IMR-90 (cell line): ENCODE measurements around the gene CPD.
"Not testable (repeated sequence)": the region's sequence is repeated elsewhere in the genome, so short reads cannot be mapped to it uniquely, and the experiment has no call there.

Experiments used
- CEBPB ChIP-seq: IDR thresholded peaks from 2 replicates; pipeline ENCODE4 v1.6.1; 2012; ENCODE audit warnings: low read depth, low read length, improper control_type of control experiment
- CHD1 ChIP-seq: IDR thresholded peaks from 2 replicates; pipeline ENCODE4 v1.6.1; 2012; ENCODE audit warnings: low read depth, low read length, improper control_type of control experiment
- FOS ChIP-seq: fragments of 150-350 bp; IDR thresholded peaks from 2 replicates; pipeline ENCODE4 v1.6.1; 2016; ENCODE audit warnings: low read depth, low read length
- MAFK ChIP-seq: IDR thresholded peaks from 2 replicates; pipeline ENCODE4 v1.6.1; 2012; ENCODE audit warnings: low read depth, low read length, improper control_type of control experiment
- NFE2L2 ChIP-seq: fragments of 150-350 bp; IDR thresholded peaks from 2 replicates; pipeline ENCODE4 v1.6.1; 2016; ENCODE audit warnings: low read depth, mild to moderate bottlenecking, low read length
- POLR2A ChIP-seq: IDR thresholded peaks from 2 replicates; pipeline ENCODE4 v1.6.1; 2012; ENCODE audit warnings: mild to moderate bottlenecking, low read depth, low read length
- RAD21 ChIP-seq: IDR thresholded peaks from 2 replicates; pipeline ENCODE4 v1.6.1; 2012; ENCODE audit warnings: low read length, improper control_type of control experiment
- RCOR1 ChIP-seq: IDR thresholded peaks from 2 replicates; pipeline ENCODE4 v1.6.1; 2012; ENCODE audit warnings: mild to moderate bottlenecking, low read length, improper control_type of control experiment; ENCODE audit not compliant: insufficient replicate concordance
- SMC3 ChIP-seq: fragments of 150-350 bp; IDR thresholded peaks from 2 replicates; pipeline ENCODE4 v1.6.1; 2016; ENCODE audit warnings: low read depth, mild to moderate bottlenecking, antibody characterized with exemption, low read length, moderate library complexity
- TF ChIP-seq, protein P1 (sequence below): conservative IDR thresholded peaks from 2 replicates; pipeline ENCODE4 v1.5.1; 2012; ENCODE audit warnings: mild to moderate bottlenecking, low read depth, low read length, improper control_type of control experiment
- TF ChIP-seq, protein P2 (sequence below): fragments of 150-350 bp; IDR thresholded peaks from 2 replicates; pipeline ENCODE4 v1.6.1; 2016; ENCODE audit warnings: low read depth, mild to moderate bottlenecking, low read length, moderate library complexity, borderline replicate concordance
- TF ChIP-seq, protein P3 (sequence below): fragments of 150-350 bp; IDR thresholded peaks from 2 replicates; pipeline ENCODE4 v1.6.1; 2017; ENCODE audit warnings: mild to moderate bottlenecking, antibody characterized with exemption, low read length, low read depth

DNA sequence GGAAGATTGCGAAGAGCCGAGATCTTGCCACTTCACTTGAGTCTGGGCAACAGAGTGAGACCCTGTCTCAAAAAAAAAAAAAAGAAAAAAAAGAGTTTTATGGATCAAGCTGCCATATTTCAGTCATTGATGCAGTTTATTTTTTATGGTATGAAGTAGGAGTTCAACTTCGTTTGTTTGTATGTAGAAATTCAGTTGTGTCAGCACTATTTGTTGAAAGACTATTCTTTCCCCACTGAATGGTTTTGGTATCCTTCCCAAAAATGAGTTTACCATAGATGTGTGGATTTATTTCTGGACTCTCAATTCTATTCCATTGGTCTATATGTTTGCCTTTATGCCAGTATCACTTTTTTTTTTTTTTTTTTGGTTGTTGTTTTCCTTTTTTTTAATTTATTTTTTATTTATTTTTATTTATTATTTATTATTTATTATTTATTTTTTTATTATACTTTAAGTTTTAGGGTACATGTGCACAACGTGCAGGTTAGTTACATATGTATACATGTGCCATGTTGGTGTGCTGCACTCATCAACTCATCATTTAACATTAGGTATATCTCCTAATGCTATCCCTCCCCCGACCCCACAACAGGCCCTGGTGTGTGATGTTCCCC lies 80.2 kb downstream of the CPD start:
- TF ChIP-seq, protein P1, sequence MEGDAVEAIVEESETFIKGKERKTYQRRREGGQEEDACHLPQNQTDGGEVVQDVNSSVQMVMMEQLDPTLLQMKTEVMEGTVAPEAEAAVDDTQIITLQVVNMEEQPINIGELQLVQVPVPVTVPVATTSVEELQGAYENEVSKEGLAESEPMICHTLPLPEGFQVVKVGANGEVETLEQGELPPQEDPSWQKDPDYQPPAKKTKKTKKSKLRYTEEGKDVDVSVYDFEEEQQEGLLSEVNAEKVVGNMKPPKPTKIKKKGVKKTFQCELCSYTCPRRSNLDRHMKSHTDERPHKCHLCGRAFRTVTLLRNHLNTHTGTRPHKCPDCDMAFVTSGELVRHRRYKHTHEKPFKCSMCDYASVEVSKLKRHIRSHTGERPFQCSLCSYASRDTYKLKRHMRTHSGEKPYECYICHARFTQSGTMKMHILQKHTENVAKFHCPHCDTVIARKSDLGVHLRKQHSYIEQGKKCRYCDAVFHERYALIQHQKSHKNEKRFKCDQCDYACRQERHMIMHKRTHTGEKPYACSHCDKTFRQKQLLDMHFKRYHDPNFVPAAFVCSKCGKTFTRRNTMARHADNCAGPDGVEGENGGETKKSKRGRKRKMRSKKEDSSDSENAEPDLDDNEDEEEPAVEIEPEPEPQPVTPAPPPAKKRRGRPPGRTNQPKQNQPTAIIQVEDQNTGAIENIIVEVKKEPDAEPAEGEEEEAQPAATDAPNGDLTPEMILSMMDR, result not testable (repeated sequence)
- not testable (repeated sequence) for TF ChIP-seq POLR2A, CEBPB, CHD1, SMC3, RAD21, RCOR1, FOS, NFE2L2
- TF ChIP-seq, protein P2, sequence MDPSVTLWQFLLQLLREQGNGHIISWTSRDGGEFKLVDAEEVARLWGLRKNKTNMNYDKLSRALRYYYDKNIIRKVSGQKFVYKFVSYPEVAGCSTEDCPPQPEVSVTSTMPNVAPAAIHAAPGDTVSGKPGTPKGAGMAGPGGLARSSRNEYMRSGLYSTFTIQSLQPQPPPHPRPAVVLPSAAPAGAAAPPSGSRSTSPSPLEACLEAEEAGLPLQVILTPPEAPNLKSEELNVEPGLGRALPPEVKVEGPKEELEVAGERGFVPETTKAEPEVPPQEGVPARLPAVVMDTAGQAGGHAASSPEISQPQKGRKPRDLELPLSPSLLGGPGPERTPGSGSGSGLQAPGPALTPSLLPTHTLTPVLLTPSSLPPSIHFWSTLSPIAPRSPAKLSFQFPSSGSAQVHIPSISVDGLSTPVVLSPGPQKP, result not testable (repeated sequence)
- TF ChIP-seq MAFK, result peak; percentile 93
- TF ChIP-seq, protein P3, sequence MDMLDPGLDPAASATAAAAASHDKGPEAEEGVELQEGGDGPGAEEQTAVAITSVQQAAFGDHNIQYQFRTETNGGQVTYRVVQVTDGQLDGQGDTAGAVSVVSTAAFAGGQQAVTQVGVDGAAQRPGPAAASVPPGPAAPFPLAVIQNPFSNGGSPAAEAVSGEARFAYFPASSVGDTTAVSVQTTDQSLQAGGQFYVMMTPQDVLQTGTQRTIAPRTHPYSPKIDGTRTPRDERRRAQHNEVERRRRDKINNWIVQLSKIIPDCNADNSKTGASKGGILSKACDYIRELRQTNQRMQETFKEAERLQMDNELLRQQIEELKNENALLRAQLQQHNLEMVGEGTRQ, result not testable (repeated sequence)
